Measurements from ENCODE around the gene LMTK2. TPM values are rescaled to one million over a fixed set of nuclear protein-coding genes. Genes with fewer than 3 reads are reported as not detected.

The LMTK2 gene
- polyA plus RNA-seq, 4 donors = 3.8 to 18.5 (median 7.6) TPM

- H3K27me3 ChIP-seq (ENCODE audit: control insufficient read depth in 3 of 3, insufficient read depth in 3 of 3, low read length in 3 of 3) = no peaks in the 10 kb centered on the region
- no peak overlapping the region for H3K27ac ChIP-seq (ENCODE audit: low read depth in 1 of 3, low read length in 2 of 3)
- DNase-seq = no peak
- H3K9me3 ChIP-seq (ENCODE audit: control insufficient read depth in 2 of 2, insufficient read depth in 1 of 2, low read depth in 1 of 2, low read length in 1 of 2) = no peaks in the 10 kb centered on the region
- no peak for FAIRE-seq
- H3K36me3 ChIP-seq (ENCODE audit: control insufficient read depth in 3 of 3, insufficient read depth in 2 of 3, low read depth in 1 of 3, low read length in 3 of 3) = no peaks in the 10 kb centered on the region
- 56 to 74% (median 60%) methylated on average over 4 of the region's 4 CpGs for whole genome bisulfite sequencing, 3 donors
- no peak overlapping the region for H3K4me3 ChIP-seq (ENCODE audit: low read depth in 1 of 3, low read length in 3 of 3)
- peaks cover 0 to 5% (median 0%) of the 10 kb centered on the region in 3 donors for H3K4me1 ChIP-seq (ENCODE audit: control insufficient read depth in 3 of 3, insufficient read depth in 2 of 3, low read depth in 1 of 3, low read length in 2 of 3)
Measured at GRCh38 chr7:98090116-98090515, 16.5 kb upstream of the LMTK2 start.

- Histone ChIP-seq H3K27me3 (ENCODE audit: control insufficient read depth in 3 of 3, insufficient read depth in 3 of 3, low read length in 3 of 3) (no peaks in the 10 kb centered on the region), H3K4me1 (ENCODE audit: control insufficient read depth in 3 of 3, insufficient read depth in 2 of 3, low read depth in 1 of 3, low read length in 2 of 3) (peaks cover 0 to under 1% (median 0%) of the 10 kb centered on the region in 3 donors), H3K27ac (ENCODE audit: low read depth in 1 of 3, low read length in 2 of 3) (no peak overlapping the region), H3K9me3 (ENCODE audit: control insufficient read depth in 2 of 2, insufficient read depth in 1 of 2, low read depth in 1 of 2, low read length in 1 of 2) (peaks cover 0 to 1% of the 10 kb centered on the region in 2 donors), H3K4me3 (ENCODE audit: low read depth in 1 of 3, low read length in 3 of 3) (no peak overlapping the region), H3K36me3 (ENCODE audit: control insufficient read depth in 3 of 3, insufficient read depth in 2 of 3, low read depth in 1 of 3, low read length in 3 of 3) (no peaks in the 10 kb centered on the region)
- no peak for DNase-seq
- WGBS, 3 donors = 45 to 81% (median 65%) methylated on average over 2 of the region's 2 CpGs
- FAIRE-seq = no peak
Measured at GRCh38 chr7:98091061-98091460, 15.6 kb upstream of the LMTK2 start.

GRCh38 chr7:98091523-98091922 is 15.1 kb upstream of the LMTK2 start:
- no peak for FAIRE-seq

GRCh38 chr7:98097042-98097645 is 9.5 kb upstream of the LMTK2 start:
- FAIRE-seq (no peak), DNase-seq (no peak)
- no peak overlapping the region for H3K4me3 ChIP-seq (ENCODE audit: low read depth in 1 of 3, low read length in 3 of 3)
- no peaks in the 10 kb centered on the region for H3K27me3 ChIP-seq (ENCODE audit: control insufficient read depth in 3 of 3, insufficient read depth in 3 of 3, low read length in 3 of 3)
- H3K36me3 ChIP-seq (ENCODE audit: control insufficient read depth in 3 of 3, insufficient read depth in 2 of 3, low read depth in 1 of 3, low read length in 3 of 3) = no peaks in the 10 kb centered on the region
- peaks cover 0 to 25% of the 10 kb centered on the region in 2 donors for H3K9me3 ChIP-seq (ENCODE audit: control insufficient read depth in 2 of 2, insufficient read depth in 1 of 2, low read depth in 1 of 2, low read length in 1 of 2)
- H3K4me1 ChIP-seq (ENCODE audit: control insufficient read depth in 3 of 3, insufficient read depth in 2 of 3, low read depth in 1 of 3, low read length in 2 of 3) = no peaks in the 10 kb centered on the region
- 90 to 98% (median 97%) methylated on average over 1 of the region's 1 CpG for WGBS, 3 donors
- no peak overlapping the region for H3K27ac ChIP-seq (ENCODE audit: low read depth in 1 of 3, low read length in 2 of 3)

More at GRCh38 chr7:98091523-98091922, 15.1 kb upstream of the LMTK2 start:
- no peak overlapping the region for H3K27ac ChIP-seq (ENCODE audit: low read depth in 1 of 3, low read length in 2 of 3)
- H3K4me3 ChIP-seq (ENCODE audit: low read depth in 1 of 3, low read length in 3 of 3) = no peak overlapping the region
- no peaks in the 10 kb centered on the region for H3K27me3 ChIP-seq (ENCODE audit: control insufficient read depth in 3 of 3, insufficient read depth in 3 of 3, low read length in 3 of 3)
- H3K36me3 ChIP-seq (ENCODE audit: control insufficient read depth in 3 of 3, insufficient read depth in 2 of 3, low read depth in 1 of 3, low read length in 3 of 3) = no peaks in the 10 kb centered on the region
- WGBS, 3 donors = 81 to 88% (median 82%) methylated on average over 3 of the region's 3 CpGs
- H3K4me1 ChIP-seq (ENCODE audit: control insufficient read depth in 3 of 3, insufficient read depth in 2 of 3, low read depth in 1 of 3, low read length in 2 of 3) = no peaks in the 10 kb centered on the region
- no peak for DNase-seq
- H3K9me3 ChIP-seq (ENCODE audit: control insufficient read depth in 2 of 2, insufficient read depth in 1 of 2, low read depth in 1 of 2, low read length in 1 of 2) = peaks cover 0 to 4% of the 10 kb centered on the region in 2 donors

GRCh38 chr7:98100088-98100487 is 6.6 kb upstream of the LMTK2 start:
- Histone ChIP-seq H3K9me3 (ENCODE audit: control insufficient read depth in 2 of 2, insufficient read depth in 1 of 2, low read depth in 1 of 2, low read length in 1 of 2) (peaks cover 0 to 31% of the 10 kb centered on the region in 2 donors), H3K27me3 (ENCODE audit: control insufficient read depth in 3 of 3, insufficient read depth in 3 of 3, low read length in 3 of 3) (no peaks in the 10 kb centered on the region), H3K4me3 (ENCODE audit: low read depth in 1 of 3, low read length in 3 of 3) (no peak overlapping the region), H3K36me3 (ENCODE audit: control insufficient read depth in 3 of 3, insufficient read depth in 2 of 3, low read depth in 1 of 3, low read length in 3 of 3) (no peaks in the 10 kb centered on the region), H3K4me1 (ENCODE audit: control insufficient read depth in 3 of 3, insufficient read depth in 2 of 3, low read depth in 1 of 3, low read length in 2 of 3) (peaks cover 0 to 4% (median 0%) of the 10 kb centered on the region in 3 donors), H3K27ac (ENCODE audit: low read depth in 1 of 3, low read length in 2 of 3) (no peak overlapping the region)
- 78 to 95% (median 82%) methylated on average over 1 of the region's 1 CpG for WGBS, 3 donors
- DNase-seq (no peak), FAIRE-seq (no peak)

- Histone ChIP-seq H3K9me3 (ENCODE audit: control insufficient read depth in 2 of 2, insufficient read depth in 1 of 2, low read depth in 1 of 2, low read length in 1 of 2) (peaks cover 0 to 27% of the 10 kb centered on the region in 2 donors), H3K36me3 (ENCODE audit: control insufficient read depth in 3 of 3, insufficient read depth in 2 of 3, low read depth in 1 of 3, low read length in 3 of 3) (no peaks in the 10 kb centered on the region), H3K4me3 (ENCODE audit: low read depth in 1 of 3, low read length in 3 of 3) (no peak overlapping the region), H3K27me3 (ENCODE audit: control insufficient read depth in 3 of 3, insufficient read depth in 3 of 3, low read length in 3 of 3) (no peaks in the 10 kb centered on the region), H3K27ac (ENCODE audit: low read depth in 1 of 3, low read length in 2 of 3) (no peak overlapping the region), H3K4me1 (ENCODE audit: control insufficient read depth in 3 of 3, insufficient read depth in 2 of 3, low read depth in 1 of 3, low read length in 2 of 3) (peaks cover 0 to 14% (median 2%) of the 10 kb centered on the region in 3 donors)
- DNase-seq = no peak
- 64 to 75% (median 74%) methylated on average over 1 of the region's 1 CpG for WGBS, 3 donors
- FAIRE-seq = no peak
Measured at GRCh38 chr7:98102170-98102569, 4.5 kb upstream of the LMTK2 start.

GRCh38 chr7:98105942-98106544 is 619 bp upstream of the LMTK2 start:
- 35 to 64% (median 45%) methylated on average over 6 of the region's 6 CpGs for WGBS, 3 donors
- no peak for FAIRE-seq
- peak in 1 of 2 donors; percentile 41 for DNase-seq
- H3K4me1 ChIP-seq (ENCODE audit: control insufficient read depth in 3 of 3, insufficient read depth in 2 of 3, low read depth in 1 of 3, low read length in 2 of 3) = peaks cover 3 to 28% (median 7%) of the 10 kb centered on the region in 3 donors
- H3K4me3 ChIP-seq (ENCODE audit: low read depth in 1 of 3, low read length in 3 of 3) = no peak overlapping the region
- no peaks in the 10 kb centered on the region for H3K36me3 ChIP-seq (ENCODE audit: control insufficient read depth in 3 of 3, insufficient read depth in 2 of 3, low read depth in 1 of 3, low read length in 3 of 3)
- no peaks in the 10 kb centered on the region for H3K27me3 ChIP-seq (ENCODE audit: control insufficient read depth in 3 of 3, insufficient read depth in 3 of 3, low read length in 3 of 3)
- peaks cover 0 to 14% of the 10 kb centered on the region in 2 donors for H3K9me3 ChIP-seq (ENCODE audit: control insufficient read depth in 2 of 2, insufficient read depth in 1 of 2, low read depth in 1 of 2, low read length in 1 of 2)
- H3K27ac ChIP-seq (ENCODE audit: low read depth in 1 of 3, low read length in 2 of 3) = no peak overlapping the region

GRCh38 chr7:98107313-98107721 is 655 bp downstream of the LMTK2 start:
- WGBS, 3 donors = 0 to 1% (median 0%) methylated on average over 15 to 32 of the region's 32 CpGs
- H3K4me1 ChIP-seq (ENCODE audit: control insufficient read depth in 3 of 3, insufficient read depth in 2 of 3, low read depth in 1 of 3, low read length in 2 of 3) = peaks cover 3 to 33% (median 7%) of the 10 kb centered on the region in 3 donors
- H3K9me3 ChIP-seq (ENCODE audit: control insufficient read depth in 2 of 2, insufficient read depth in 1 of 2, low read depth in 1 of 2, low read length in 1 of 2) = peaks cover 0 to 4% of the 10 kb centered on the region in 2 donors
- H3K36me3 ChIP-seq (ENCODE audit: control insufficient read depth in 3 of 3, insufficient read depth in 2 of 3, low read depth in 1 of 3, low read length in 3 of 3) = peaks cover 0 to under 1% (median 0%) of the 10 kb centered on the region in 3 donors
- FAIRE-seq (no peak), DNase-seq (peak in 1 of 2 donors; percentile 49)
- H3K27ac ChIP-seq (ENCODE audit: low read depth in 1 of 3, low read length in 2 of 3) = peak overlapping the region; percentile 89 to 96 (median 95)
- no peaks in the 10 kb centered on the region for H3K27me3 ChIP-seq (ENCODE audit: control insufficient read depth in 3 of 3, insufficient read depth in 3 of 3, low read length in 3 of 3)
- H3K4me3 ChIP-seq (ENCODE audit: low read depth in 1 of 3, low read length in 3 of 3) = peak overlapping the region; percentile 84 to 100 (median 98)

Data from small intestine (tissue), 7 donors.